Fibroblast of skin of left biceps (primary cell): ENCODE data around the gene UBASH3A.
"Not testable (repeated sequence)": the region's sequence is repeated elsewhere in the genome, so short reads cannot be mapped to it uniquely, and the experiment has no call there.

ENCODE experiments used
- DNase-seq, 2 experiments: peaks; one replicate each; pipeline ENCODE4 v3.0.0-alpha.2; 2013; ENCODE audit warnings: low read depth in 2 of 2

UBASH3A gene

DNA sequence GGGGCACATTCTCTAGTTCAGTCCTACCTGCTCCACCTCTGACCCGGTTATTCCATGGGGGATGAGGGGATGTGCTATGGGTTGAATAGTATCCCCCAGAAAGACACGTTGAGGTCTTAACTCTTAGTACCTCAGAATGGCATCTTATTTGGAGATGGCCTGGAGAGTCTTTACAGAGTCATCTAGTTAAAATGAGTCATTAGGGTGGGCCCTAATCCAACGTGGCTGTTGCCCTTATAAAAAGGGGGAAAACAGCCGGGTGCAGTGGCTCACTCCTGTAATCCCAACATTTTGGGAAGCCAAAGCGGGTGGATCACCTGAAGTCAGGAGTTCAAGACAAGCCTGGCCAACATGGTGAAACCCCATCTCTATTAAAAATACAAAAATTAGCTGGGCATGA, 13.5 kb upstream of the UBASH3A start:
- no peak for DNase-seq

DNA sequence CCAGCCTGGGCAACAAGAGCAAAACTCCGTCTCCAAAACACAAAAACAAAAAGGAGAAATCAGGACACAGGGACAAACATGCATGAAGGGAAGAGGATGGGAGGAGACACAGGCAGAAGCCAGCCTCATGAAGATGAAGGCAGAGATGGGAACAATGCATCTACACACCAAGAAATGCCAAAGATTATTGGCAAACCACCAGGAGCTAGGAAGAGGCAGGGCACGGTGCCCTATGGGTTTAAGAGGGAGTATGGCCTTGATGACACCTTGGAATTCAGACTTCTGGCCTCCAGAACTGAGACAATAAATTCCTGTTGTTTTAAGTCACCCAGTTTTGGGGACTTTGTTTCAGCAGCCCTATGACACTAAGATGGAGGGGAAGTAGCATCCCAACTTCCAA, 13.0 kb upstream of the UBASH3A start:
- DNase-seq = no peak

DNA sequence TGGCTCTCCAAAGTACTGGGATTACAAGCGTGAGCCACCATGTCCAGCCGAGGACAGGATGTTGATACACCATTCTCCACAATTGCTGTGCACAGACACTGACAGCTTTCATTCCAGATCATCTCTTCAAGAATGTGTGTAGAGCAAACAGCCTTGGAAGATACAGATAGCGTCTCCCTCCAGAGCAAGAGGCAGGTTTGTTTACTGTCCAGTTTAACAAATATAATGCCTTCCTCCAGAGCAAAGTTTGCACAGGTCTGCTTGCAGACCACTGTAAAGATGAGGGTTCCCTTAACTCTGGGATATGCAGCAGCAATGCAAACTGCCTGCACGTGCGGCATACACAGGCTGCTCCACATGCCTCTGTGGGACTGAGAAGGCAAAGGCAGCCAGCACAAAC, 12.4 kb upstream of the UBASH3A start:
- DNase-seq = no peak

DNA sequence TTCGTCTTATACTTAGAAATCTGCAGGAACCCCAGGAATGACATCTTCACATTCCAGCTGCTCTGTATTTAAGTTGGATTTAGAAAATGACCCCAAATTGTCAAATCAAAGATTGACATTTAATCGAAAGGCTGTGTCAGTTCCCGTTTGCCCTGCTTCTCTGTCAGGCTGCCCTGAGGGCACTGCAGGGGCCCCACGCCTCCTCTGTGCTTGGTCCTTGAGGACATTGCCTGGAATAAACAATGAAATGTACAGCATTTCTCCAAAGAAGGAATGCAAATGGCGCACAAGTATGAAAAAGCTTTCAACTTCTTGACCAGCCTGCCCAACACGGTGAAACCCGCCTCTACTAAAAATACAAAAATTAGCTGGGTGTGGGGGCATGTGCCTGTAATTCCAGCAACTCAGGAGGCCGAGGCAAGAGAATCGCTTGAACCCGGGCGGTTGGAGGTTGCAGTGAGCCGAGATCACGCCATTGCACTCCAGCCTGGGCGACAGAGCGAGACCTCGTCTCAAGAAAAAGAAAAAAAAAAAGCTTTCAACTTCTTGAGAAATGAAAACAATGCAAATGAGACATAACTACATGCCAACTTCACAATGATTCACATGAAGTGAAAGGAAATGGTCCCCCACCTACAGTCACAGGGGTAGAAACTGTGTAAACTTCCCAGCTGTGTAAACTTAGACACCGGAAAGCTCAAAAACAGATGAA, 10.8 kb upstream of the UBASH3A start:
- no peak for DNase-seq

DNA sequence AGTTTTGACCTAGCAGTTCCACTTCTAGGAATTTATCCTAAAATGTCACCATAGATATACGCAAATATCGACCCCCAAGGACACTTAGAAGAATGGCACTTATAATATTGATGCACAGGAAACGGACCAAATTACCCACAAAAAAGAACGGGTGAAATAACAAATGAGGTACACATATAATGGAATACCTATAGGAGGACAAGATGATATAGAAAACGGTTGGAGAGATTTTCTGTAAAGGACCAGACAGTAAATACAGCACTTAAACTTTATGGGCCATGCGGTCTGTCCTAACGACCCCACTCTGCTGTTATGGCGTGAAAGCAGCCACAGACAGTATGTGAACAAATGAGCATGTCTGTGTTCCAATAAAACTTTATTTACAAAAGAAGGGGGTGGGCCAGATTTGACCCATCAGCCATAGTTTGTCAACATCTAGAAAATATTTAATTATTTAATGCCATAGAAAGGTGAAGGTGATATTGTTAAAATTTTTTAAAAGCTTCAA, 10.2 kb upstream of the UBASH3A start:
- no peak for DNase-seq

DNA sequence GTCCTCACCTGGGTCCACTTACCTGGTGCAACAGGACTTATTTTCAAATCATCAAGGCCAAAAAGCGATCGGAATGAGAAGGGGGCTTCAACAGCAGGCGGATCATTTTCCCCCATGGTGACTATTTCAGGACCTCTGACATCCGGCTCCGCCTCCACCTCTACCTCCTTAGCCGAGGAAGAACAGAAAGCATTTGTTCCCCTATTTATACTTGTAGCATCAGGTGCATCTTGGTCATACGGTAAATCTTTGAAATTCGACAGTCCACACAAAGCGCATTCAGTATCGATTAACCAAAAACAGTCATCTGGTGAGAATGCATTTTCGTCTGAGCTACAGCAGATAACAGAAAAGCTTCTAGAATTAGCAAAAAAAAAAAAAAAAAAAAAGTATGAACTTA, 8.4 kb upstream of the UBASH3A start:
- no peak for DNase-seq

DNA sequence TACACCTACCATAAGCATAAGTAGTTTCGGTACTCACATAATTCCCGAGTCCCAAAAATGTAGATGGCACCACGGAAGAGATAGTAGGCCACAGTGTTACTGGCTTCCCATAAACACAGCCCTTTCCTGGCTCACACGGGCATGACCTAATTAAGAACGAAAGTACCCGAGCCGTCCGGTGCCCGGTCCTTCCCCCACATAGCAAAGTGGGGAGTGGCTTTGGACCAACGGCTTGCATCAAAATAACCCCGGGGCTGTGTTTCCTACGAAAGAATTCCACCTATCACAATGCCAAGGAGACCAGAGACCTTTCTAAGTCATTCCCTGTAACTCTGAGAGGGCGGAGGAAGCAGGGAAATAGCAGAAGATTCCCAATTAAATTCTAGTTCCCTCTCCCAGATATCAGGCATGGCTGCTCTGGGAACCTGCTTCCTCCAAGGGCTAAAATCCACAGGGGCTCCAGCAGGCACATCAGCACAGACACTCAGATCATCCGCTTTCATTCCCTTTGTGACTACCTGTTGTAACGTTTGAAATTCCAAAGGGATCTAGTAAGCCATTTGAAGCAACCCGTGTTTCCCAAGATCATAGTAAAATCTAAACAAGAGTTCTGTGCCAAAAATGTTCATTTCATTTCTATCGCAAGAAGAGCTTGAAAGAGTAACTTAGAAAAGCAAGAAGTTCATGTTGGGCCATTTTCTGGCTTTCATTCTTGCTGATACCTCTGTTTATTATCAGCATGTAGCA, 7.6 kb upstream of the UBASH3A start, which contains the start of gene TMPRSS3:
TMPRSS3 (minus strand) TSS at position 148 of the 747 bp plus-strand sequence. CDS start 635 bp downstream, outside the sequence.
- no peak for DNase-seq

DNA sequence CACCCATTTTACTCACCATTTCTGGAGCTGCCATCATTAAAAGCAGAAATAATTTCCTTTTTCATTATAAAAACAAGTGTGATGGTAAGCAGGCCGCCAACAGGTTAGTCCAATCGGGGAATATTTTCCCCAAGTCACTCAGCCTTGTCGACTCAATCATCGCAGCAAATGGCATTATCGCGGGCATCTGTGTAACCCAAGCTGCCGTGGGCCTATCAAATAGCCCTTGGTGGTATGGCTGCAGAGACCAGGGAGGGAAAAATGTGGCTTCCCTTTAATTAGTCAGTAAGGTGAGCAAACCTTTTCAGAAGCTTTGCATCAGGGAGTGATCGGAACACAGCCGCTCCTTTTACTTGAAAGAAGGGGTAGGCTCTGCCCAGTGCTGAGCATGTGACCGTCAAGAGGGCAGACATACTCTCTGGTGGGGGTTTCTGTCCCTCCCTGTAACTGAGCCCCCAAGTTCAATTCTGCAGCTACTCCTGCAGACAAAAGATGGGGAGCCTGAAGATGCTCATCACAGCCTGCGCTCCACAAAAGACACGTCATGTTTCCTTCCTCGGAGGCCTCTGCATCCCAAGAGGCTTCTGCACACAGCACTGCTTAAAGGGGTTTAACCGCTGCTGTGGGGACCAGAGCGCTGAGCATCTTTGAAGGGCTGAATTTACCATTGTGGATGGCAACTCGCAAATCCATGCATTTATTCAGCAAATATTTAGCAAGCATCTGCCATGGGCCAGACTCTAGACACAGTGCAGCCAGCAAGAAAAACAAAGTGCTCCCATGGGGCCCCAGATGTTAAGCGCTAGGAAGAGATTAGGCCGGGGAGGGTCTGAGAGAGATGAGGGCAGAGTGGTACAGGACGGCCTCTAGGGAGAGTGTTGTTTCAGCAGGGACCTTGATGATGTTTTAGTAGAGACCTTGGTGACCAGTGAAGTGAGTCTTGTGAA, 6.6 kb upstream of the UBASH3A start:
- DNase-seq = no peak

DNA sequence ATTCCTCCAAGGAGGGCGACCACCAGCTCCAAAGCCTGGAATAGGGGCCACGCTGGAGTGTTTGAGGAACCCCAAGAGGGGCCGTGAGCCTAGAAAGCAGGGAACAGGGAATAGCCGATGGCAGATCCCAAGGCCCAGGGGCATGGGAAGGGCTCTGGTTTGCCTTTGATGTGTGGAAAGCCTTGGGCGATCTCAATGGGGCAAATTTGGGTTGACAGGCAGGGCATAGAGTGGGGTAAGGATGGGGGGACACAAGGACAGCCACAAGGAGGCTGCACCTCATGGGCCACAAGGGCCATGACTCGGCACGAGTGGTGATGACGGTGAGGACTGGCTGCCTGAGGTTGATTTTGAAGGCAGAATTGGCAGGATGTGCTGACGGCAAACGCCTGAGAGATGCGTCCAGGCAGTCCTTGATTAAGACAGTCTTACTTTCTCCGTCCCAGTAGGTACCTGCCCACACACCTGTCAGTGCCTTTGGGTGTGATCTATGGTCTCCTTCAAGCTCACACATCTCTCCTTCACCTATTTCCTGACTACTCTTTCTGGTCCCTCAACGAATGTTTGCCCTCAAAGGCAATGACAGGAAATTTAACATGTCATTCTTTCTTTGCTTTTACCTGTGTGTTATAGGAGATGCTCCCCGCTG, 5.8 kb upstream of the UBASH3A start:
- DNase-seq = no peak

DNA sequence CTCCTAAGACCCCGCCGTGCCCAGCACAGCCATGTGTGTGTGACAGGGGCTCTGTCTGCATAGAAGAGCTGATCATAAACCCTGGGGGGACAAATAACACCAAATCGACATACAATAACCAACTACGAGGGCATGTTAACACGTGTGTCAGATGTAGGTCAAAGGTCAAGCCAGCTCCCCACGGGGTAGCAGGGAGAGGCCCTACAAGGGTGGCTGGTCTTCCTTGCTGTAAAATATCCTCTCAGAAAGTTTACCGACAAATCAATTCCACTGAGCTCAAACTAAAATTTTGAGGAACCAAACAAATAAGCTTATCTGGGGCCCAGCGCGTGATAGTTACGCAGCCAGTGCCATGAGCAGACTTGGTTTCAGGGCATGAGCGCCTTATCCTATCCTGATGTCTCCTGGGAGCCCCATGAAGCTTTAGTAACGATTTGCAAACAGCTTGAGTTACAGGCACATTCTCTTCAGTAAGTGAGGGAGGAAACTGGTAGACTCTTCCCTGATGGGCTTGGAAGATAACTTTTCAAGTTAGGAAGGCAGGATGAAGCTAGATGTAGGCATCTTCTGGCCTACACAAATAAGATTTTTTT, 5.2 kb upstream of the UBASH3A start:
- no peak for DNase-seq

DNA sequence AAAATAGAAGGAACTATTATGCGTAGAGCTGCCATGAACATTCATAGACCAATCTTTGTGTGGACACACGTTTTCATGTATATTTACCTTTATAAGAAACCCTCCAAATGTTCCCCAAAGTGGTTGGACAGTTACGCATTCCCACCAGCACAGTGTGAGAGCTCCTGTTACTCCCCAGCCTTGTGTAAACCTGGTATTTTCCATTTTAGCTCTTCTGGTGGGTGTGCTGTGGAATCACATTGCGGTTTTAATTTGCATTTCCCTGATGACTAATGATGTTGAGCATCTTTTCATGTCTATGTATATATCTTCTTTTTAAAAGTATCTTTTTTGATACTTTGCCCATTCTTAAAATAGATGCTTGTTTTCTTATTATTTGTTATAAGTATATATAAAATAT, 3.2 kb upstream of the UBASH3A start:
- no peak for DNase-seq

DNA sequence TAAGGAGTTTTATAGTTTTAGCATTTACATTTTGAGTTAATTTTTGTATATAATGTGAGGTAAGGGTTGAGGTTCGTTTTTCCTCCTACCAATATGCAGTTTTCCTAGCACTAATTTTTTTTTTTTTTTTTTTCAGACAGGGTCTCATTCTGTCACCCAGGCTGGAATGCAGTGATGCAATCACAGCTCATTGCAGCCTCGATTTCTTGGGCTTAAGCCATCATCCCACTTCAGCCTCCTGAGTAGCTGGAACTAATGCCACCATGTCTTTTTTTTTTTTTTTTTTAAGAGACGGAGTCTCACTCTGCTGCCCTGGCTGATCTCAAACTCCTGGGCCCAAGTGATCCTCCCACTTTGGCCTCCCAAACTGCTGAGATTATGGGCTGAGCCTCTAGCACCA, 2.5 kb upstream of the UBASH3A start:
- no peak for DNase-seq

DNA sequence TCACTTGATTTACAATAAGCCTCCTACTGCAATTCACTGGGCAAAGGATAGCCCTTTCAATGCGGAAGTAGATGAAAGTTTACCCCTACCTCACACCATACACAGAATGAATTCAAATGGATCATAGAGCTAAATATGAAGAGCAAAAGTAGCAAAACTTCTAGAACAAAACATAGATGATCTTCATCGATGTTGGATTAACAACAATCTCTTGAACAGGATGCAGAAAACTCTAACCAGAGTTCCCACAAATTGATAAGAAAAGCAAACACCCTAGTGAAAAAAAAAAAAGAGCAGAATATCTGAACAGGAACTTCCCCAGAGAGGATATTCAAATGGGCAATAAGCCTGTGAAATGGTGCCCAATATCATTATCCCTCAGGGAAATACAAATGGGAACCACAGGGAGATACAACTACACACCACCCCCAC, 1.9 kb upstream of the UBASH3A start:
- DNase-seq = no peak

DNA sequence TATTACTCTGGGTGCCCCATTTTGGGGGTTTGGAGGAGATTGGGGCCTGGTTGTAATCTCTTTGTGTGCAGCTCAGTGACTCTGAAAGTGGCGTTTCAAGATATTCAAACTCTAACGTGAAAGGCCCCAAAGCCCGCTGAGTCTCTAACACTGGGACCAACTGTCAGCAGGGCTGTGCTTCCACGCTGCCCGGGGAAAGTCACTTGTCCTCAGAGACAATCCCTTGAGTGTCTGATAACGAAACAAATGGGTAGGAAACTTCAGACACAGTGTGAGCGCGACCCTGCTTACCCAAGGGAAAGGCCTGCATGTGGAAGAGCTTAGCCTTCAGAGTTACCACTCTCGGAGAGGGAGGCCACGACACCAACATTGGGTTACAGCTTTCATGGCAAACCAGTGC, 837 bp downstream of the UBASH3A start:
- no peak for DNase-seq

DNA sequence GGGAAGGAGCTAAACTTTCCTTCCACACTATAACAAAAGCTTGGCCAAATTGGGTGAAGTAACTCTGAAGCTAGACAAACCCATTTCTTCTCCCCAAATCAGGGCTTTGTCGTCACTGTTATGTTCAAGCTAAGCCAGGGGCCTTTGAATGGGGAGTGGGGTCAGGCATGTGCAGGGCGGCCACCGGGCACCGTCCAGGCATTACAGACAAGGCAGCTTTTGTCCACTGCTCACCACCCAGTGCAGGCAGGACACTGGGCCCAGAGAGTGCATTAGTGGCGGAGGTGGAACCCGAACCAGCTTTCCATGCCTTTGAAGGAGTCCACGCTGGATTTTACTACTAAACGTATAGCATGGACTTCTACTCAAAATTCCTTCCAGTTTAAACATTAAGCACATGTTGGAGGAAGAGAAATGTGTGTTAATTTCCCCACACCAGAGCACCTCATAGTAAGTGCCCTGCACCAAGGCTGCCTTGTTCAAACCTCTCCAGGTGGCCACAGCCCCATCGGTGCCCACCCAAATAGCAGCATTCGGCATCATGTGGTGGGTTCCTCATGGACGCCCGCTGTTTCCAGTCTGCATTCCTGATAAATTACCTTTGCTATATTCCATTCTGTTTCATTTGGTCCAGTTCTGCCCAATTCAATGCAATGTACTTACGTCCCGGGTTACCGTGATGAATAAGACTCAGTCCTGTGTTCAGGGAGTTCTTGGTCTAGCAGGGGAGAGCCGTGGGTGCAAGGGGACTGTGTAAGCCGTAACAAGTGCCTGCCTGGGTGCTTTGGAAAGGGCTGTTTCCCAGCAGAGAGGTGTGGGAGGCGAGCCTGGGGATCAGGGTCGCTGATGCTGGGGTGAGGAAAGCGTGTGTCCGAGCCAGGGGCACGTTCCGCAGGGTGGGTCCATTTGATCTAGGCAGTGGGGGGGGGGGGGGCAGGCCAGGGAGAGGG, 1.6 kb downstream of the UBASH3A start:
- no peak for DNase-seq

DNA sequence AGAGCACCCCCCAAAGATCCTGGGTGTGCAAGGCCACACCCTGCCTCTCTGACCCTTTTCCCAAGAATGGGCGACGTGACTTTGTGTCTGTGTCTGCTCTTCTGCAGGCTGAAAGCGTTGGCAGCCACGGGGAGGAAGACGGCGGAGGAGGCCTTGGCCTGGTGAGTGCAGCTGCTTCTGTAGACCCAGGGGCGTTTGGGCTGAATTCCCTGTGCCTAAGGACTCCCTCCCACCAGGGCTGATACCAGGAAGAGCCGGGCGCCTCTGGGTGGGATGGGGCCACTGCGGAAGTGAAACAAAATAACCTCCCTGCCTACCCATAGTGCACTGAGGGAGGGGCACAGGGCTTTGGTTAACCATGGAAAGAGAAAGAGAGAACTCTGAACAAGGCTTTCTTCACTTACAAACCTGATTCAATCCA, 2.5 kb downstream of the UBASH3A start:
- no peak for DNase-seq

DNA sequence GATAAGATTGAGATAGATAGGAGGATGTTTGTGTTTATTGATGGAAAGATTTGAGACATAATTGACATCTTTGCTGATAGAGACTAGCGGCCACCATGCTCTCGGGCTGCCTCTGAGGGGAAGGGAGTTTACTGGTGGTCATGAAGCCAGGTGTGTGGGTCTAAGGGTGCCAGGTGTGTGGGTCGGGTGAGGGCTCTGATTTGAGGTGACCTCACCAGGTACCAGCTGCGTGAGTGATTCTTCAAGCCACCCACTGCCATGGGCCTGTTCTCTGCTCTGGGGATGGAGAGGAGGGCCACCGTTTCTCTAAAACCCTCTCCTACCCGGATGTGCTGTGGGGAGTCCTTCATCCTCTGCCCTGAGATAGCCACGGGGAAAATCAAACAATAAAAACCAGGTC, 3.2 kb downstream of the UBASH3A start:
- no peak for DNase-seq

DNA sequence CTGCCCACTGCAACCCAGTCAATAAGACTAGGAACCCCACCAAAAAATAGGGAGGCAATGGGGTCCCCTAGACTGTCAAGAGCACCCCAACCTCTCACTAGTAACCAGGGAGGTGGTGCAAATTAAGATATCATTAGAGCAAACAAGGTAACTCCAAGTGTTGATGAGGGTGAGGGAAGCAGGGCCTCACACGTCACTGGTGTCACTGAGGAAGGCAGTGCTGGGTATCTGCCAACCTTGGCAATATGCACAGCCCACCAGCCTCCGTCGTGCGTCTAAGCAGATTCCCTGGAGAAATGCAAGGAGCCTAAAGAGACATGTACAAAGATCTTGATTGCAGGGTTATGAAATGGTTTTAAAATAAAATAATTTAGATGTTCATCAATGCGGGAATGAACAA, 3.8 kb downstream of the UBASH3A start:
- DNase-seq = no peak

DNA sequence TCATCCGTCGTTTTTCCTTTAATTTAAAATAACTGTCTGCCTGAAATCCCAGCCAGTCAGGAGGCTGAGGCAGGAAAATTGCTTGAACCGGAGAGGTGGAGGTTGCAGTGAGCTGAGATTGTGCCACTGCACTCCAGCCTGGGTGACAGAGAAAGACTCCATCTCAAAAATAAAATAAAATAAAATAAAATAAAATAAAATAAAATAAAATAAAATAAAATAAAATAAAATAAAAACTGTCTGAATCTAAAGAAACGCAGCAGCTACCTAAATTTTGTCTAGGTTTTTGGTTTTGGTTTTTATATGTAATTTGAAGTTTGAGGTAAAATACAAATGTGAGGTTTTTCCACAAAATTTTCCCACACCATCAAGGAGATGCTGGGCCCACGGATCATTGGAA, 5.0 kb downstream of the UBASH3A start:
- not testable (repeated sequence) for DNase-seq

DNA sequence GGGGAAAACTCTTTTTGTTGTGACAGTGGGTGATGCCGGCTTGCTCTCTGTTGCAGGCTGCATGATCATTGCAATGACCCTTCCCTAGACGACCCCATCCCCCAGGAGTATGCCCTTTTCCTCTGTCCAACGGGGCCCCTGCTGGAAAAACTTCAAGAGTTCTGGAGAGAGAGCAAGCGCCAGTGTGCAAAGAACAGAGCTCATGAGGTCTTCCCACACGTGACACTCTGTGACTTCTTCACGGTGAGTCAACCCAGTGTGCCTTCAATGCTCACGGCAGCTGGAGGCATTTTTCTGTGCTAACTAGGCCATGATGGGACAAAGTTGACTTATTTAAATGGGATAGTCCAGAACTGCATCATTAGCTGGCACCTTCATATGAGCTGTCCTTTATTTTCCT, 5.7 kb downstream of the UBASH3A start:
- no peak for DNase-seq
